GM18858 (cell line): ENCODE results near the gene AQP2.

Source experiments
- ATAC-seq: cut with Tn5 transposase; IDR thresholded peaks from one replicate; pipeline ENCODE4 v1.9.1; 2021; ENCODE audit not compliant: unreplicated experiment

The AQP2 gene

DNA sequence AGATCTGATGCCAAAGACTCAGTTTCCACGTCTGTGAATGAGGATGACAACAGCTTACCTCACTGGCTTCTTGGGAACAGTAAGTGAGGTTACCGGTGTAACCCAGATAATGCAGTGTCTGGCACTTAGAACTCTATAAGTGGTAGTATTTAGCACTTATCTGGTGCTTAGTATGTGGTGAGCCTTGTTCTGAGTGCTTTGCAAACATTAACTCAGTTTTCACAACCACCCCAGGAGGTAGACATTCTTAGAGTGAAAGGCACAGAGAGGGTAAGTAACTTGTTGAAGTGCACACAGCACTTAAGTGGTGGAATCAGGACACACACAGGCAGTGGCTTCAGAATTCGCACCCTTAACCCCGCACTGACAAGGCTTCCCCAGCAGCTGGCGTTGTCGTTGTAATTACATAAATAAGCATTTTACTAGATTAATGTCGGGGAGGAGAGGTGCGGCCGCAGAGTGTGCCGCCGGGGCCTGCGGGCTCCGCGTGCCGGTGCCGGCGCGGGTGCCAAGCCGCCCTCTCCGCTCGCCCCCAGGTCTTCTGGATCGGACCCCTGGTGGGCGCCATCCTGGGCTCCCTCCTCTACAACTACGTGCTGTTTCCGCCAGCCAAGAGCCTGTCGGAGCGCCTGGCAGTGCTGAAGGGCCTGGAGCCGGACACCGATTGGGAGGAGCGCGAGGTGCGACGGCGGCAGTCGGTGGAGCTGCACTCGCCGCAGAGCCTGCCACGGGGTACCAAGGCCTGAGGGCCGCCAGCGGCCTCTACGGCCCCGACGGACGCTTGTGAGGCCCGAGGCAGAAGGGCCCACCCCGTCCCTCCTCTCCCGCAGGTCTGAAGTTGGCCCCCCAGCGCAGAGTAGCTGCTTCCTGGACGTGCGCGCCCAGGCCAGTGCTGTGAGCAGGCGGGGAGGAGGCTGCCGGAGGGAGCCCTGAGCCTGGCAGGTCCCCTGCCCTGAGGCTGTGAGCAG lies 4.6 kb downstream of the AQP2 start:
- no peak for ATAC-seq

DNA sequence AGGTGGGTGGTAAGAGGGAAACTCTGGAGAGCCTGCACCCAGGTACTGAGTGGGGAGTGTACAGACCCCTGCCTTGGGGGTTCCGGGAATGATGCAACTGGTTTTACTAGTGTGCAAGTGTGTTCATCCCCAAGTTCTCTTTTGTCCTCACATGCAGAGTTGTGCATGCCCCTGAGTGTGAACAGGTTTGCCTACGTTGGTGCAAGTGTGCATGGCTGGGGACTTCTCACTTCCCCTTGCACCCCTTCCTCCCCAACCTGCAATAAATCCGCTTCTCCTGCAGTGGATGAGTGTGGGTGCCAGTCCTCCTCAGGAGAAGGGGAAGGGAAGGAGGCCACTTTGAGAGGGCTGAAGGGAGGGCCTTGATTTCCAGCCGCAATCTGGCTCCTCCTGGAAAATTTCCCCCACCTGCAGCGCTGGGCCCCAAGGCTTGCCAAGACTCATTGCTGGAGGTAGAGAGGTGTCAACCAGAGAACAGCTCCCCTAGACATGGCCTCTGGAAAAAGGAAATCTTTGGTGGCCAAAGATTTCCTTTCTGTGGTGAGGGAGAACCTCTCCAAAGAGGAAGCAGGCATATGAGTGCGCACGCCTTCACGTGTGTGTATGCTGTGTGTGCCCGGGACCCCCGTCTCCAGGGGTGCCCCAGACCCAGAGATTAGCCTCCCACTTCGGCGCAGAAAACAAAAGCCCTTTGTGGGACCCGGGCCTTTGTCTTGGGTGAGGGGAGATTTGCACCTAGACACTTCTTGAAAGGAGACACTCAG lies 5.5 kb downstream of the AQP2 start:
- no peak for ATAC-seq

DNA sequence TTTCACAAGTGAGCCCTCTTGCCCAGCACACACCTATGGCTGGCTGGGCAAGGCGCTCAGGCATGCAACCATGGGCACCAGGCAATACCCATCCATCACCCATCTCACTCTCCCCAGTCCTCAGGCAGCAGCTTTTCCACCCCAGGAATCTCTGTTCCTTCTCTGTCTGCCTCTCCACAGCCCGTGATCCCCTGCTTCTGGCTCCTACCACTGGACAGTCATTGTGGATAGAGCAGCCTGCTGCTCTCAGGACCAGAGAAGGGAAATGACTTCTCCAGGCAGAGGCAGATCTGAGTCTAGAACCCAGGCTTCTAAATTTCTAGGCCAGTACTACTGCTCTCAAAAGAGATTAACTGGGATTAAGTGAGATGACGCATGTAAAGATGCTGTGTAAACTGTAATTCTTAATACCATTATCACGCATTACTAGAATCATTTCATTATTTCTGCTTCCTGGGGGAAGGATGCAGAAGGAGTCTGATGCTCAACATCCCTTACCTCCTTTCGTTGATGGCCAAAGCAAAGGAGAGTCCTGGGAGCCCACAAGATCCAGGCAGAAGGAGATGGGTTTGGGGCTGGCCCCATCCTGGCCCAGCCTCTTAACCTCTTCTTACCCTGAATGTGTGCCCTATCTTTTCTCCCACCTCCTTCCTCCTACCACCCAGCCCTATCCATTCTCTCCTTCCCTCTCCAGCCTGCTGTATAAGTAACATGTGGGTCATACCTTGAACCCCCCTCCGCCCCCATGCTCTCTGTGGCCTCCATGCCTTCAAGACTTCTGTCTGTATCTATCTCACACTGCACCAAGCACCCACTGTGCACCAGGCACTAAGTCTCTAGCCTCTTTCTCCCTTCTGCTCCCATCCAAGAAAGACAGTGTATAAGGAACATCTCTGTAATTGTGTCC lies 6.4 kb downstream of the AQP2 start:
- no peak for ATAC-seq

DNA sequence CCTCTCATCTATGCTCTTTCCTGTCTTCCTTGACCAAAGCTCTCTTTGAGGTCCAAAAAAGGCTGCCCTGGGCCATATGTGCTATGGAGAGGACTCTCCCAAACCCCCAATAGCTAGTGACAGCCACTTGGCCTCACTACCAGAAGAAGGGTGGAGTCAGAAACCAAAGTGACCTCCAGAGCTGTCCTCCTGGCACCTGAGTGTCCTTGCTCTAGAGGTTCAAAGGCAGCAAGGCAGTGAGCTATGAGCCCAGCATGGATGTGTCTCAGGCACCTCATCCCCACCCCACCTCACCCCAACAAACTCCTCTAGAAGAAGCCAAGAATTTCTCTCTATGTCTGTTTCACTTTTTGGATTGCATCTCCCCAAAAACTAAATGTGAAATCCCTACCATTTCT lies 7.0 kb downstream of the AQP2 start:
- no peak for ATAC-seq

DNA sequence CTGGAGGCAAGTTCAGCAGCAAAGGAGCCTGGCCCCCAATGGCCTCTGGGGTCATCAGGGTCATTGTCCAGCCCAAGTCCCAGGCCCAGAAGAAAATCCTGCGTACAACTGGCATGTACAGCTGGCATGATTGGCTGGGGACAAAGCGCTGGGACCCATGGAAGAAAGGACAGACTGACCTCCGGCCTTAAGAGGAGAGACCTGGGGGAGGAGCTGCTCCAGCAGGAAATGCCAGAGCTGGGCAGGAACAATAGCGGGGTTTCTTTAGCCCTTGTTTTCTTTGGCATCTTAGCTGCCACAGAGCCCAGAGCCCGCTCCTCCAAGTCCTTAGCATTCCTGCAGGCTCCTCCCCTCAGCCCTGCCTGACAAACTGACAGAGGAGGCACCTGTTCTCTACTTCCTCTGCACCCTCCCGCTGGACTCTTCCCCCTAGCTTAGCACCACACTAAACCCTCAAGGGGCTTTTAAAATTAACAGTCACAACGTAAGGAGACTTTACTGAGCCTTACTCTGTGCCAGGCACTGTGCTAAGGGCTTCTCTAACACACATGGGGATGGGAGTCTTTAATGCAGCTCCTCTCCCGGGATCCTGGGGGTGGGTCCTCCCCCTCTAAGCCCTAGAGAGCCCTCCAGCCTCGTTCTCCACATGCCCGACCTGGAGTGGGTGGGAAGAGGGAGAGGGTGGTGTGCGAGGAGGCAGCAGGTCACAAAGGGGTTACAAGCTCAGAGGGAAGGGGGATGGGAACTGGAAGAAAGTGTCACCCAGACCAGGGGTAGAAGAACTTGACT lies 9.3 kb downstream of the AQP2 start:
- no peak for ATAC-seq

DNA sequence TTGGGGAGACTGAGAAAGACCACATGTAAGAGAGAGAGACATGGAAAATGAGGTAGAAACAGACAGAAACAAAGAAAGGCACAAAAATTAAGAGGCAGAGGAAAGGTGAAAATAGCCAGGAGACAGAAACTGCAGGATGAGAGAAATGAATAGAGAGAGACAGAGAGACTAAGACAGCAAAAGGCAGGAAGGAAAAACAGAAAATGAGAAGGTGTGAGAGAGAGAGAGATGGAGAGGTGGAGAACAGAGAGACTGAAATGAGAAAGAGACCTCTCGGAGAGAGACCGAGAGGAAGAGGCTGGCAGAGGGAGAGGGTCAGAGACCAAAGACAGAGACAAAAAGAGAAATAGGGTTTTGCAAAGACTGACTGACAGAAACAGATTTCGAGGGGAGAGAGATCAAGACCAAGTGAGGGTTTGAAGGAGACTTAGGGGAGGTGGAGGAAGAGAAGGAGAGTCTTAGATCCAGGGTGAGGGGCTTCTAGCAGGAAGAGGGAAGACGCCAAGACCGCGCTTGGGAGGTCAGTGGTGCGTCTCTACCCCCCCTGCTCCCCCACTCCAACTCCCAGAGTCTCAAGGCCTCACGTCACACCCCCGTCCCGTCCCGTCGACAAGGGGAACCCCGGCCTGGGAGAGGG lies 10.1 kb downstream of the AQP2 start:
- no peak for ATAC-seq

DNA sequence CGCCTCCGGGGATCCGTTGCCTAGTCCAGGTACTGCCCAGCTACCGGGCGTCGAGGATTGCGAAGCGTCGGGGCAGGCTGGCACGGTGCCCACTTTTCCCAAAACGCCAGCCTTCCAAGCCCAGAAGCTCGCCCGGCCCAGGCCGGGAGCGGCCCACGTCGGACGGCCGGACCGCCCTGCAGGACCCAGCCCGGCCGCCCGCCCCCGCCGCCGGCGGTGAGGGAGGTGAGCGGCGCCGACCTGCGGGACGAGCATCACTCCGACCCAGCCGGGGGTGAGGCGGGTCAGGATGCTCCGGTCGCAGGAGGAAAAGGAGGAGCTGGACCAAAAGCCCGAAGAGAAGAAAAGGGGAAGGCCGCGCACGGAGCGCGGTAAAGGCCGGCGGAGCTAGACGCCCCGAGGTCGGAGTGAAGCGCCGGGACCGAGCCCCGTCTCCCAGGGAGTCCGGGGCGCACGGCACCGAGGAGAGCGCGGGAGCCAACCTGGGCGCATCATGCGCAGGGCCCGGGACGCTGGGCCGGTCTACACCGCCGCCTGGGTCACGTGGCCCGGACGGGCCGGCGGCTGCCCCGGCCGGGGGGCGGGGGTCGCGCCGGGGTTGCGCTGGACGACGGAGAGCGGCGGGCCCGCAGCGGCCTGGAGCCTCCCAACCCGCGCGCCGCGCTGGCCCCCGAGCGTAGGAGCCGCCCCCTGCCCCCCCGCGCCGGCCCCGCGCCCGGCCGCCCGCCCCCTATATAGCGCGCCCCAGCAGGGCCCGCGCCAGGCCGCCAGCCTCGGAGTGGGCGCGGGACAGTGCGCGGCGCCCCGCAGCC lies 10.8 kb downstream of the AQP2 start, which contains the start of gene AQP5:
TSS of gene AQP5 (plus strand) at position 762 of the 812 bp plus-strand sequence. CDS start 146 bp downstream, outside the sequence.
- no peak for ATAC-seq

DNA sequence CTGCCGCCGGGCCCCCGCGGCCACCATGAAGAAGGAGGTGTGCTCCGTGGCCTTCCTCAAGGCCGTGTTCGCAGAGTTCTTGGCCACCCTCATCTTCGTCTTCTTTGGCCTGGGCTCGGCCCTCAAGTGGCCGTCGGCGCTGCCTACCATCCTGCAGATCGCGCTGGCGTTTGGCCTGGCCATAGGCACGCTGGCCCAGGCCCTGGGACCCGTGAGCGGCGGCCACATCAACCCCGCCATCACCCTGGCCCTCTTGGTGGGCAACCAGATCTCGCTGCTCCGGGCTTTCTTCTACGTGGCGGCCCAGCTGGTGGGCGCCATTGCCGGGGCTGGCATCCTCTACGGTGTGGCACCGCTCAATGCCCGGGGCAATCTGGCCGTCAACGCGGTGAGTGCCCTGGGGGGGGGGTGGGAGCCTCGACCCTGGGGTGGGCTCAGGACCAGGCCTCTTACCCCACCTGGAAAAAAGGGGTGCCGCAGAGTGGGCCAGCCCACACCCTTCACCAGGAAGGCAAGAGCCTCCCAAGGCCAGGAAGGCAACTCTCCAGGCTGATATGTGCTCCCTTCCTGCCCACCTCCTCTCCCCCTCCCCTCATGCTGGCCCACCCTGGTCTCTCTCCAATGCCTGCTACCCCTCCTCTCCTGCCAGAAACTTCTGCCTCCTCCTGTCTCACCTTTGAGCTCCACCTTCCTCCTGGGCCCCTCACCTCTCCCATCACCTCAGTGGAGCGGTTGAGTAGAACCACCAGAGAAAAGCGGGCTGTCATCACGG lies 11.6 kb downstream of the AQP2 start:
- no peak for ATAC-seq

DNA sequence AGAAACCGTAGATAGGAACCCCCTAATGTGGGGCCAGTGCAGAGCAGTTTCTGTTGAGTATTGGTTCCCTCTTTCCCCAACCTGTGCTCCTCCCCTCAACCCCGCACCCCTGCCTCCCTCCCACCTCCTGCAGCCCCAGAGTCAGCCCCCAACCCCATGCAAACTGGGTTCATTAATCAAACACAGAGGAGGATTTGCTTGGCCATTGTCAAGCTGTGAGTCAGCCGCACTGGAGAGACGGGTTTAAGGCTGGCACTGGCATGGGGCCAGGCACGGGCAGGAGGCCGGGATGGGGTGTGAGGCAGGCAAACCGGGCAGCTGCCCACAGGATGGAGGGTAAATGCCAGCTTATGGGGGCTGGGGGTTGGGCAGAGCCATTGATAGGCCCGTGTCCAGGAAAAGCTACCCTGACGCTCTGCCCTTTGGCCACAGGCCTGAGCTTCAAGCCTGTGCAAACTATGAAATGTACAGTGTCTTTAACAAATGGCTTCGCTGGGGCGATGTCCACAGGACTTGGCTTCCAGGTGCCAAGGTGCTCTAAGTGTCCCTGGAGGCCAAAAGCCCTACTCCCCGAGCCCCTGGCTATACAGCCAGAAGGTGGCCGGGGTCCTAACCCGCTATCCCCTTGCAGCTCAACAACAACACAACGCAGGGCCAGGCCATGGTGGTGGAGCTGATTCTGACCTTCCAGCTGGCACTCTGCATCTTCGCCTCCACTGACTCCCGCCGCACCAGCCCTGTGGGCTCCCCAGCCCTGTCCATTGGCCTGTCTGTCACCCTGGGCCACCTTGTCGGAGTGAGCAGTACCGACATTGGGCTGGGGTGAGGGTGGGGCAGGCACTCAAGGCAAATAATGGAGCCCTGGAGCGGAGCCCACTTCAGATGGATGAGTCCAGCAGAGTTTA lies 12.6 kb downstream of the AQP2 start:
- no peak for ATAC-seq

DNA sequence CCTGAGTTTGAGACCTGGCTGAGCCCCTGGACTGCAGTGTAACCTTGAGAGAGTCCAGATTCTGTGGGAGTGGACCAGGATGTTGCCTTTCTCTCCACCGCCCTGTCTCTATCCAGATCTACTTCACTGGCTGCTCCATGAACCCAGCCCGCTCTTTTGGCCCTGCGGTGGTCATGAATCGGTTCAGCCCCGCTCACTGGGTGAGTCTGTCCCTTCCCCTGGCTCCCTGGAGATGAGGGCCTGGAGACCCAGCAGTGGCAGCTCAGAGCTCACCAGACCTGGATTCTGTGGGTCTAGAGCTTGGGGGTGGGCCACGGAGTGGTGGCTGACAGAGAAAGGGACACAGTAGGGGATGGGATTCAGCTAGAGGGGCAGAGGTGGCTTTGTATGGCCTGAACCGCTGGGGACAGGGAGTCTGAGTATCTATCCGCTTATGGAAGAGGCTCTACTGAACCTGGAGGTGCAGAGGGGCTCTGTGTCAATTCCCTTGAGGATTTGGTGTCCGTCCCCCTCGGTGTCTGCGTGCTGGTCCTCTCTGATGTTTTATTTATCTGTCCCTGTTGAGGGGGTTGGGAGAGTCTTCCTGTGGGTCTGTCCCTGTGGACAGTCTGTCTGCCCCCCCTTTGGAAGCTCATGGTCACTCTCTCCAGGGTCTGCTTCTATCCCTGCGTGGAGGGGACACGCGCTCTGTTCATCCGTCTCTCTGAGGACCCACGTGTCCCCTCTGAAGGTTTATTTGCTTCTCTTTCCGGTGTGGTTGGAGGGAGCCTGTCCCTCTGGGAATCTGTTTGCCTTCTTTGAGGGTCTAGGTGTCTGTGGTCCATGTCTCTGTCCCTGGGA lies 13.7 kb downstream of the AQP2 start:
- no peak for ATAC-seq

DNA sequence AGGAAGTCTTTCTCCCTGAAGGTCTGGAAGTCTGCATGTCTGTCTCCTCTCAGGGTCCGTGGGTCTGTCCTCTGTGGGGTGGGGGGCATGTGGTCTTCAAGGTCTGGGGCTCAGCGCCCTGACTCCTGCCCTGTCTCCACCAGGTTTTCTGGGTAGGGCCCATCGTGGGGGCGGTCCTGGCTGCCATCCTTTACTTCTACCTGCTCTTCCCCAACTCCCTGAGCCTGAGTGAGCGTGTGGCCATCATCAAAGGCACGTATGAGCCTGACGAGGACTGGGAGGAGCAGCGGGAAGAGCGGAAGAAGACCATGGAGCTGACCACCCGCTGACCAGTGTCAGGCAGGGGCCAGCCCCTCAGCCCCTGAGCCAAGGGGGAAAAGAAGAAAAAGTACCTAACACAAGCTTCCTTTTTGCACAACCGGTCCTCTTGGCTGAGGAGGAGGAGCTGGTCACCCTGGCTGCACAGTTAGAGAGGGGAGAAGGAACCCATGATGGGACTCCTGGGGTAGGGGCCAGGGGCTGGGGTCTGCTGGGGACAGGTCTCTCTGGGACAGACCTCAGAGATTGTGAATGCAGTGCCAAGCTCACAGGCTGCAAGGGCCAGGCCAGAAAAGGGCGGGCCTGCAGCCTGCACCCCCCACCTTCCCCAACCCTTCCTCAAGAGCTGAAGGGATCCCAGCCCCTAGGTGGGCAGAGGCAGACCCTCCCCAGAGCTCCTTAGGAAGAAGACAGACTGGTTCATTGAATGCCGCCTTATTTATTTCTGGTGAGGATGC lies 14.5 kb downstream of the AQP2 start:
- ATAC-seq = no peak

DNA sequence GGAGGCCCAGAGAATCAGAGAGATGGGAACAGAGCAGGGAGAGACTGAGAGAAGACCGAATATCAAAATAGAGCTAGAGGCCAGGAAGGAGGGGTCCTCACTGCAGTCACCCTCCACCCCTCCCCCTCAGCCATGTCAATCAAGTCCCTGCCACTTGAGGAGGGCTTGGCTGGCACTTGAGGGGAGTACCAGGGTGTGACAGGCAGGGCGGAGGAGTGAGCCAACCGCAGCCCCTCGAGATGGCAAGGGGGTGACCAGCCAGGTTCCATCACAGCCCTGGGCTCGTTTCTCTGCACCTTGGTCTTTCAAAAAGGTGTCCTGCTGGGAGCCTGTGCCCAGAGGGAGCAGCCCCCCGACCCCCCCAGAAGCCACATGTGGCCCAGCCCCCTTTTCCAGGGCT lies 15.3 kb downstream of the AQP2 start:
- ATAC-seq = no peak

DNA sequence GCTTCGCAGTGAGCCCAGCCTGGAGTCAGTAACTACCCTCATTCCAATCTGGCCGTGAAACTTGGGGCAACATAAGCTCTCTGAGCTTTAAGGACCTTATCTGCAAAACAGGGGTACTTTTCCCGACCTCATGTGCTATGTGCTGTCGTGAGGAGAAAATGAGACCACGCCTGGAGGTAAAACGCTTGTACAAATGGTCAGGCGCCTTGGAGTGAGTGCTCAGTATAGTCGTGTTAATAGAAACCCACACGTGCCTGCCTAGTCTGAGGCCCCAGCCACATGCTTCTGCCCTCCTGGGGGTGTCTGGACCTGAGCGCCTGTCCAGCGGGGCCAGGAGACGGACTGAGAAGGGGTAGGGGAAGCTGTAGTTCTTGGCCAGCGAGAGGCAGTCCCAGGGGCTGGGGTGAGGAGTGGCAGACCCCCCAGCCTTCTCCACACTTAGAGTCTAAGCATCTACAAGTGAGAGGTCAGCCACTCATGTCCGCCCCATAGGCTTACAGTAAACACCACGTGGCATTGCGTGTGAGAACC lies 16.0 kb downstream of the AQP2 start:
- no peak for ATAC-seq

DNA sequence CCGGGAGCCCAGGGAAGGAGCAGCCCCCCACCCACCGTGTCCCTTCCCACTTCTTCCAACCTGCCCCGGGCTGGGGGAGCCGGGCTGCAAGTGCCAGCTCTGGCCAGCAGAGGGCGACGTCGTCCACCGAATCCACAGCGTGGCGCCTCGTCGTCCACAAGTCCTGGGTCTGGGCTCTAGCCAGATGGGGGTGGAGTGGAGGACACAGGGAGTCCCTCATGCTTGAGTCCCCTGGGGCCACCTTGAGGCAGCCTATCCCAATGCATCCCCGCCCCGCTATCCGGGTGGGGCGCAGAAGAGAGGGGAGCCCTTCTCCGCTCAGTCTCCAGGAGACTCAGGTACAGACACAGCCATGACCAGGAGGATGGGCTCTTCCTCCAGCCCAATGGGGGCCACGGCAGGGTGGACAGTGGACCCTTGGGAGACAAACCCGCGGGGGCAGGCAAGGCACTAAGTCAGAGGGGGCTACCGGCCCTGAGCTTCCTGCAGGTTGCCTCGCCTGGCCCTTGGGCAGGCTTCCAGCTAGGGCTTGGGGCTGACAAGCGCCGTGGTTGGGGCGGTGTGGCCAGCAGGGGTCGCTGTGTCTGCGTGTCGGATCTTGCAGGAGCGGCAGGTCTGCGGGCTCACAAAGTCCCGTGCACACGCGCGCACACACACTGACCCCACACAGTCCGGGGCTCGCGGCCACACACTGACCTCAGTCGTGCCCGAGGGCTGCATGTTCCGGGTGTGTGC lies 16.7 kb downstream of the AQP2 start:
- no peak for ATAC-seq
